Tibial nerve (tissue), 4 donors: ENCODE data around the gene TMEM150C. TPM values are rescaled to one million over a fixed set of nuclear protein-coding genes. Genes with fewer than 3 reads are reported as not detected.

Experiments
- DNase-seq, 2 donors: peaks; one replicate each; pipeline ENCODE4 v3.0.0-alpha.2; 2019; ENCODE audit warnings: low spot score in 2 of 2
- H3K27ac ChIP-seq, 4 donors: fragments of 200-600 bp; sonication (generic) in 3 of 4; one replicate each; pipeline ENCODE4 v1.5.1; 2017 to 2019; ENCODE audit warnings: mild to moderate bottlenecking in 1 of 4
- H3K27me3 ChIP-seq, 2 donors: fragments of 200-600 bp; sonication (generic) in 1 of 2; one replicate each; pipeline versions ENCODE4 v1.5.1 to v1.6.0; 2017 to 2019
- H3K36me3 ChIP-seq, 3 donors: fragments of 200-600 bp; sonication (generic); one replicate each; pipeline ENCODE4 v1.5.1; 2018 to 2019
- H3K4me1 ChIP-seq, 4 donors: fragments of 200-600 bp; sonication (generic) in 3 of 4; one replicate each; pipeline ENCODE4 v1.5.1; 2017 to 2019
- H3K4me3 ChIP-seq, 4 donors: fragments of 200-600 bp; sonication (generic) in 3 of 4; one replicate each; pipeline ENCODE4 v1.5.1; 2017 to 2019; ENCODE audit warnings: mild to moderate bottlenecking in 1 of 4, moderate library complexity in 1 of 4
- H3K9me3 ChIP-seq, 4 donors: fragments of 200-600 bp; sonication (generic) in 3 of 4; one replicate each; pipeline ENCODE4 v1.5.1; 2017 to 2019
- CTCF ChIP-seq, 5 experiments: fragments of 200-600 bp in 3 of 5; fragments of 450-650 bp in 2 of 5; sonication (generic) in 3 of 5; IDR thresholded peaks; one replicate each; pipeline ENCODE4 v1.5.1; 2016 to 2019; ENCODE audit warnings: antibody characterized with exemption in 5 of 5, mild to moderate bottlenecking in 3 of 5, moderate library complexity in 2 of 5
- EP300 ChIP-seq, 2 donors: sonication (generic); formaldehyde crosslinking; IDR thresholded peaks; one replicate each; pipeline ENCODE4 v1.6.1; 2017; ENCODE audit warnings: antibody characterized with exemption in 2 of 2, mild to moderate bottlenecking in 1 of 2
- POLR2A ChIP-seq, 2 donors: fragments of 450-650 bp; IDR thresholded peaks; one replicate each; pipeline ENCODE4 v1.6.1; 2017; ENCODE audit warnings: antibody characterized with exemption in 2 of 2, mild to moderate bottlenecking in 2 of 2, moderate library complexity in 2 of 2
- WGBS, 2 donors: methylation state at CpG; one replicate each; pipeline ENCODE4 v1.1.5; 2018; 5-methylcytosine and 5-hydroxymethylcytosine counted together
- total RNA-seq, 4 donors: library from RNA; depleted of rRNA; stranded (reverse); fragments of >200 nt; gene quantifications; one replicate each; pipeline ENCODE4 v1.1.0, GENCODE V29; 2016

Gene TMEM150C
- total RNA-seq, 4 donors from 2014 or later, result 6.3 to 44.9 (median 16.0) TPM

GRCh38 chr4:82569727-82570126, 7.9 kb upstream of the TMEM150C start:
- Histone ChIP-seq H3K27me3 (no peaks in the 10 kb centered on the region), H3K4me3 (no peak overlapping the region), H3K4me1 (no peaks in the 10 kb centered on the region), H3K9me3 (no peaks in the 10 kb centered on the region), H3K36me3 (no peaks in the 10 kb centered on the region), H3K27ac (no peak overlapping the region)
- TF ChIP-seq POLR2A (IDR thresholded peaks at IDR 0.05) (no peak), CTCF (IDR thresholded peaks at IDR 0.05) (no peak), EP300 (IDR thresholded peaks at IDR 0.05) (no peak)
- no peak for DNase-seq
- 53 to 63% methylated on average over 3 of the region's 3 CpGs for WGBS, 2 donors

- H3K27me3 ChIP-seq, result no peaks in the 10 kb centered on the region
- TF ChIP-seq CTCF (IDR thresholded peaks at IDR 0.05), result no peak
- H3K36me3 ChIP-seq, result no peaks in the 10 kb centered on the region
- H3K4me1 ChIP-seq, result no peaks in the 10 kb centered on the region
- no peak overlapping the region for H3K4me3 ChIP-seq
- 87 to 89% methylated on average over 5 of the region's 5 CpGs for WGBS, 2 donors
- no peak overlapping the region for H3K27ac ChIP-seq
- DNase-seq, result no peak
- no peaks in the 10 kb centered on the region for H3K9me3 ChIP-seq
Measured at GRCh38 chr4:82569076-82569475, 7.3 kb upstream of the TMEM150C start.

GRCh38 chr4:82567444-82567843, 5.7 kb upstream of the TMEM150C start:
- TF ChIP-seq POLR2A (IDR thresholded peaks at IDR 0.05) (no peak), EP300 (IDR thresholded peaks at IDR 0.05) (no peak), CTCF (IDR thresholded peaks at IDR 0.05) (no peak)
- H3K9me3 ChIP-seq, result no peaks in the 10 kb centered on the region
- WGBS, 2 donors, result 96 to 97% methylated on average over 7 of the region's 7 CpGs
- no peak overlapping the region for H3K27ac ChIP-seq
- H3K36me3 ChIP-seq, result no peaks in the 10 kb centered on the region
- H3K27me3 ChIP-seq, result peaks cover 0 to 2% of the 10 kb centered on the region in 2 donors
- peaks cover 0 to under 1% (median 0%) of the 10 kb centered on the region in 4 donors for H3K4me1 ChIP-seq
- DNase-seq, result no peak
- H3K4me3 ChIP-seq, result no peak overlapping the region

- Histone ChIP-seq H3K36me3 (no peaks in the 10 kb centered on the region), H3K27ac (no peak overlapping the region), H3K4me1 (peaks cover 0 to 14% (median 0%) of the 10 kb centered on the region in 4 donors), H3K27me3 (peaks cover 0 to 20% of the 10 kb centered on the region in 2 donors), H3K4me3 (peak overlapping the region in 1 of 4 donors; percentile 82), H3K9me3 (no peaks in the 10 kb centered on the region)
- no peak for TF ChIP-seq CTCF (IDR thresholded peaks at IDR 0.05)
- TF ChIP-seq EP300 (IDR thresholded peaks at IDR 0.05), result no peak
- no peak for TF ChIP-seq POLR2A (IDR thresholded peaks at IDR 0.05)
- WGBS, 2 donors, result 69 to 79% methylated on average over 4 of the region's 4 CpGs
- no peak for DNase-seq
Measured at GRCh38 chr4:82562564-82562854, 721 bp upstream of the TMEM150C start.

GRCh38 chr4:82560853-82561785, 669 bp downstream of the TMEM150C start:
- no peak overlapping the region for H3K27ac ChIP-seq
- H3K9me3 ChIP-seq, result no peaks in the 10 kb centered on the region

More at GRCh38 chr4:82560853-82561785, 669 bp downstream of the TMEM150C start:
- TF ChIP-seq EP300 (IDR thresholded peaks at IDR 0.05) (no peak), POLR2A (IDR thresholded peaks at IDR 0.05) (no peak), CTCF (IDR thresholded peaks at IDR 0.05) (no peak)
- DNase-seq, result no peak
- Histone ChIP-seq H3K27me3 (peaks cover 0 to 20% of the 10 kb centered on the region in 2 donors), H3K4me3 (peak overlapping the region; percentile 30 to 82 (median 40)), H3K4me1 (peaks cover 0 to 14% (median 0%) of the 10 kb centered on the region in 4 donors), H3K36me3 (no peaks in the 10 kb centered on the region)
- 32 to 42% methylated on average over 23 to 29 of the region's 61 CpGs for WGBS, 2 donors
